Natural killer cell treated with Interleukin-12 subunit alpha and Interleukin-12 subunit beta and Interleukin-15 and Interleukin-18, amount 100 ng/mL, for 72 hours (primary cell): ENCODE data around the gene CAD. TPM values are rescaled to one million over a fixed set of nuclear protein-coding genes. Genes with fewer than 3 reads are reported as not detected.
"Not testable (repeated sequence)": the region's sequence is repeated elsewhere in the genome, so short reads cannot be mapped to it uniquely, and the experiment has no call there.

Experiments
- ATAC-seq, 2 donors: fragments of 150-1000 bp; cut with Tn5 transposase in 1 of 2; sonication (Bioruptor Pico), chemical (Tn5 transposase) in 1 of 2; 2 replicates each; pipeline ENCODE4 v1.10.0; 2021
- DNase-seq: peaks from one replicate; pipeline ENCODE4 v3.0.0; 2022; ENCODE audit warnings: low spot score
- H3K27ac Mint-ChIP-seq, 2 donors: 1 replicate in 1 of 2; 2 replicates in 1 of 2; pipeline ENCODE4 v1.8.0; 2022; ENCODE audit warnings: mixed read lengths in 2 of 2, mild to moderate bottlenecking in 1 of 2, moderate library complexity in 1 of 2
- H3K27me3 Mint-ChIP-seq, 2 donors: 1 replicate in 1 of 2; 2 replicates in 1 of 2; pipeline ENCODE4 v1.8.0; 2022; ENCODE audit warnings: mixed read lengths in 2 of 2
- H3K36me3 Mint-ChIP-seq: one replicate; pipeline ENCODE4 v1.8.0; 2022; ENCODE audit warnings: mixed read lengths
- H3K4me1 Mint-ChIP-seq, 2 donors: 1 replicate in 1 of 2; 2 replicates in 1 of 2; pipeline ENCODE4 v1.8.0; 2022; ENCODE audit warnings: low read depth in 2 of 2, mixed read lengths in 2 of 2, mild to moderate bottlenecking in 1 of 2
- H3K4me3 Mint-ChIP-seq: one replicate; pipeline ENCODE4 v1.8.0; 2022; ENCODE audit warnings: mixed read lengths
- H3K9me3 Mint-ChIP-seq: 2 replicates; pipeline ENCODE4 v1.8.0; 2022; ENCODE audit warnings: mixed read lengths
- total RNA-seq, 2 donors: library from RNA; stranded (reverse); gene quantifications; one replicate each; pipeline ENCODE4 v1.2.3, GENCODE V29; 2022

Gene CAD
- total RNA-seq, 2 donors from 2014 or later: 50.6 to 175 TPM

GRCh38 chr2:27262379-27263286 lies 45.5 kb downstream of the CAD start, which contains the start of gene SLC30A3:
Gene SLC30A3 (minus strand): TSS chr2:27263047. CDS start chr2:27262906, 141 bp downstream.
- H3K36me3 Mint-ChIP-seq: no peaks in the 10 kb centered on the region
- H3K4me1 Mint-ChIP-seq: peaks cover 18 to 22% of the 10 kb centered on the region in 2 donors
- peak; percentile 70 for DNase-seq
- H3K9me3 Mint-ChIP-seq: no peaks in the 10 kb centered on the region
- H3K27ac Mint-ChIP-seq: no peak within 1 kb of the TSS
- peak; percentile 68 to 87 for ATAC-seq
- peaks cover 43 to 48% of the 10 kb centered on the region in 2 donors for H3K27me3 Mint-ChIP-seq
- peak within 1 kb of the TSS; percentile 81 for H3K4me3 Mint-ChIP-seq

GRCh38 chr2:27263287-27264252 lies 46.4 kb downstream of the CAD start:
- ATAC-seq (no peak), DNase-seq (no peak)
- peaks cover 18 to 22% of the 10 kb centered on the region in 2 donors for H3K4me1 Mint-ChIP-seq
- no peak overlapping the region for H3K27ac Mint-ChIP-seq
- H3K9me3 Mint-ChIP-seq: no peaks in the 10 kb centered on the region
- peaks cover 39 to 44% of the 10 kb centered on the region in 2 donors for H3K27me3 Mint-ChIP-seq
- H3K4me3 Mint-ChIP-seq: peak overlapping the region; percentile 81
- H3K36me3 Mint-ChIP-seq: no peaks in the 10 kb centered on the region

GRCh38 chr2:27264253-27264752 lies 47.1 kb downstream of the CAD start:
- ATAC-seq: peak in 1 of 2 donors; percentile 31
- Mint-ChIP-seq H3K9me3 (no peaks in the 10 kb centered on the region), H3K27me3 (peaks cover 39 to 44% of the 10 kb centered on the region in 2 donors), H3K4me3 (peak overlapping the region; percentile 81), H3K4me1 (peaks cover 18 to 22% of the 10 kb centered on the region in 2 donors), H3K27ac (no peak overlapping the region), H3K36me3 (no peaks in the 10 kb centered on the region)
- DNase-seq: no peak

DNA sequence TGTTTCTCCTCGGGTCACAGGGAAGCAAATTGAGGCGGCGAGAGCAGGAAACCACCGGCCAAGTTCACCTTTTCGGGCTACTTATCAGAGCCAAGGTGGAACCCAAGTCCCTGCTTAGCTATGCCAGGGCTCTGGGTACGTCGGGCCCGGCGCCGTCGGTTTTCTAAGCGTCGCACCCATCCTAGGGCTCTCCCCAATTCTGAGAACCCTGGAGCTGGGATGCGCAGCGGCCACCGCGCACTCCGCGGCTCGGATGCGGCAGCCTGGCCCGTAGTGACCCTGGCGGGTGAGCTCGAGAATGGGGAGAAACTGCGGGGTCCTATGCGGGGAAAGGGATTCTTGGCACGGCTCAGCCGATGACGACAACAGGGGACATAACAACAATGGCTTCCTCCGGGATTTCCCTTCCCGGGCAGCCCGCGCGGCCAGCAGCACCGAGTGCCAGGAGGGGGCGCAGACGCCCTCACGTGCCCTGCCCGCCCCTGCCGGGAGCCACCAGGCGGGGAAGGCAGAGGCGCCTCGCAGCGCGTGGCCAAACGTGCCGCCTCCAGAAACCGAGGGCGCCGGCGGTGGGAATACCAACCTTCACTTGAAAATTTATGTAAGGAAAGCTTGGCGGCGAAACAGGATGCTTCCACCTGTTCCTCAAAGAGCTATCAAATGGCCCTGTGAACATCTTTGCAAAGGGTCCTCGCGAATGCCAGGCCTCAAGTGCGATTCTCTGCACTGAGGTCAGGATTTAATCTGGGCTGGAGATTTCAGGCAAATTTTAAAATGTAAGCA lies 47.8 kb downstream of the CAD start:
- ATAC-seq: peak; percentile 52 to 64
- peaks cover 38 to 41% of the 10 kb centered on the region in 2 donors for H3K27me3 Mint-ChIP-seq
- no peaks in the 10 kb centered on the region for H3K36me3 Mint-ChIP-seq
- peak; percentile 67 for DNase-seq
- H3K4me1 Mint-ChIP-seq: peaks cover 18 to 22% of the 10 kb centered on the region in 2 donors
- no peaks in the 10 kb centered on the region for H3K9me3 Mint-ChIP-seq
- peak overlapping the region; percentile 48 for H3K4me3 Mint-ChIP-seq
- H3K27ac Mint-ChIP-seq: no peak overlapping the region

DNA sequence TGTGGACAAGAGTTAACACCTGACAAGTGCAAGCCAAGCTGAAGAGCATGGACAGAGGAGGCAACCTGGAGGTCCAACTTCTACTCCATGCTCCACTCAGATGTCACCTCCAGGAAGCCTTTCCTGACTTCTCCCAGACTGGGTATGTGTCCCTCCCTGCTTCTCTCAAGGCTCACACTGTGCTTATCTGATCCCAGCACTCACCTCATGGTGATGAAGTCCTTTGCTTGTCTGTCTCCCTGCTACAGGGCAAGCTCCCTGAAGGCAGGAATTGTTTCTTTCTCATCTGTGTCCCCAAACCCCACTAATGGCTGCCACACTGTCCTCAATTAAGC lies 48.3 kb downstream of the CAD start:
- H3K4me1 Mint-ChIP-seq: peaks cover 18 to 22% of the 10 kb centered on the region in 2 donors
- peaks cover 32 to 36% of the 10 kb centered on the region in 2 donors for H3K27me3 Mint-ChIP-seq
- no peaks in the 10 kb centered on the region for H3K9me3 Mint-ChIP-seq
- no peak overlapping the region for H3K27ac Mint-ChIP-seq
- peak overlapping the region; percentile 48 for H3K4me3 Mint-ChIP-seq
- ATAC-seq (no peak), DNase-seq (peak; percentile 13)
- H3K36me3 Mint-ChIP-seq: no peaks in the 10 kb centered on the region

DNA sequence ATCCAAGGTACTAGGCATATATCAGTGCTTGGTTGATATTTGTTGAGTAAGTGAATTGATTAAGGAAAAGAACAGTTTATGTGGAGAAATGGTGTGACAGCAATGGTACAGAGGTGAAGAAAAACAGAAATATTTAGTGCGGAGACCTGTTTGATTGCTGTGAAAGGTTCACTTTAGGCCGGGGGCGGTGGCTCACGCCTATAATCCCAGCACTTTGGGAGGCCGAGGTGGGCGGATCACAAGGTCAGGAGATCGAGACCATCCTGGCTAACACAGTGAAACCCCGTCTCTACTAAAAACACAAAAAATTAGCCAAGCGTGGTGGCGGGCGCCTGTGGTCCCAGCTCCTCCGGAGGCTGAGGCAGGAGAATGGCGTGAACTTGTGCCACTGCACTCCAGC lies 51.1 kb downstream of the CAD start:
- ATAC-seq, H3K4me3 Mint-ChIP-seq, H3K9me3 Mint-ChIP-seq, H3K36me3 Mint-ChIP-seq, H3K27ac Mint-ChIP-seq, H3K4me1 Mint-ChIP-seq, DNase-seq: not testable (repeated sequence)
- H3K27me3 Mint-ChIP-seq: peaks cover 18 to 22% of the 10 kb centered on the region in 2 donors

GRCh38 chr2:27270131-27270530 lies 53.0 kb downstream of the CAD start:
- Mint-ChIP-seq H3K36me3 (no peaks in the 10 kb centered on the region), H3K27me3 (peaks cover 15 to 20% of the 10 kb centered on the region in 2 donors), H3K4me1 (no peaks in the 10 kb centered on the region), H3K9me3 (no peaks in the 10 kb centered on the region), H3K27ac (no peak overlapping the region), H3K4me3 (no peak overlapping the region)
- no peak for DNase-seq
- no peak for ATAC-seq

DNA sequence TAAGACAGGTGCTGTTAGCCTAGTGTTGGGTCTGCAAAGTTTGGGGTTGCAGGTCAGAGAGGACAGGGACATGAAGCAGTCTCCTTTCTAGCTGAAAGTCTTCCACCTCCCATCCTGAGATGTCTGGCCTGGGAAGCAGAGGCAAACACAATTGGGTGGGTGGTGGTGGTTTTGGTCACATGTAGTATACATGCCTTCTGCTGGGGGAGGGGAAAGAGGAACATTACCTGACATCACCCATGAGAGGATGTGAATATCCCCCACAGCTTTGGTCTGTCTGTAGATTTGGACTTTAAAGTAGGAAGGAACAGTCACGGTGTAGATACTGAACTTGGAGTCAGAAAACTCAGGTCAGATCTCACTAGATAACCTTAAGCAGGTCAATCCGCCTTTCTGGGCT lies 53.5 kb downstream of the CAD start:
- Mint-ChIP-seq H3K4me1 (no peaks in the 10 kb centered on the region), H3K4me3 (no peak overlapping the region), H3K9me3 (no peaks in the 10 kb centered on the region), H3K27me3 (peaks cover 12 to 20% of the 10 kb centered on the region in 2 donors), H3K36me3 (no peaks in the 10 kb centered on the region), H3K27ac (no peak overlapping the region)
- ATAC-seq (no peak), DNase-seq (no peak)

GRCh38 chr2:27271631-27272340 lies 54.6 kb downstream of the CAD start:
- Mint-ChIP-seq H3K4me1 (no peaks in the 10 kb centered on the region), H3K27ac (no peak overlapping the region), H3K27me3 (peaks cover 12 to 20% of the 10 kb centered on the region in 2 donors), H3K36me3 (no peaks in the 10 kb centered on the region), H3K4me3 (no peak overlapping the region), H3K9me3 (no peaks in the 10 kb centered on the region)
- ATAC-seq (no peak), DNase-seq (no peak)

GRCh38 chr2:27272537-27273522 lies 55.7 kb downstream of the CAD start:
- not testable (repeated sequence) for H3K27ac Mint-ChIP-seq, ATAC-seq, H3K4me3 Mint-ChIP-seq, H3K4me1 Mint-ChIP-seq, H3K36me3 Mint-ChIP-seq, H3K9me3 Mint-ChIP-seq
- H3K27me3 Mint-ChIP-seq: peaks cover 16 to 25% of the 10 kb centered on the region in 2 donors
- peak; percentile 26 for DNase-seq

DNA sequence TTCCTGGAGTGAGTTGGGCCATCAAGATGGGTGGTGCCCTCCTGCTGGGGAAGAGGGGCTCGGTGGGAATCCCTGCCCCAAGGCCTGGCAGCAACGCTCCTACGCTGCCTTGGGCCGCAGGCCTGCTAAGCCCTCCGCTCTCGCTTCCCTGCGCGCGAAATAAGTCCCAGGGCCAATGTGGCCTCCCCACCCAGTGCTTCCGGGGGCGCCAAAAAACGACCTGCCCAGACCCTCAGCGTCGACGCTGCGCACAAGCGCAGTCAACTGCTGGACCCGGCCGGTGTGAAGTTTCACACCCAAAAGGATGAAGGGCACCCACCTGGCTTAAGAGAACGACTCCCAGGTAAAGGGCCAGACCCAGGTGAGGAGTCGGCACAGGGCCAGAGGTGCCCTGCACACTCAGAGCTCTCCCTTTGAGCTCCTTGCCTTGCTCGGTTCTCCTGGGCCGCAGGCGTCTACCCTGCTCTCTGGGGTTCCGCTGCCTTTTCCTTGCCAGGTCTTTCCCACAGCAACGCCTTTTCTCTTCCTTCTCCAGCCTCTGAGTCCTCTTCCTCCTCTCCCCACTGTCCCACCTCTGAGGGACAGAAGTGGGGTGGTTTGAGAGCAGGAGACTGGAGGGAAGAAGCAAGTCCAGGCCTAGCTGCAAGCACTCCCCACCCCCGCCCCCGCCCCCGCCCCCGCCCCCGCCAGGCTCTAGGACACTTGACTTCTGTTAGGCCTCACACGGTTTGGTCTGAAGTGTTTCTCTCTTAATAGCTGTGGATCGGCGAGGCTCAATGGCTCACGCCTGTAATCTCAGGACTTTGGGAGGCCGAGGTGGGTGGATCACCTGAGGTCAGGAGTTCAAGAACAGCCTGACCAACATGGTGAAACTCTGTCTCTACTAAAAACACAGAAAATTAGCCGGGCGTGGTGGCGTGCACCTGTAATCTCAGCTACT lies 58.3 kb downstream of the CAD start, which contains the start of gene DNAJC5G:
DNAJC5G (plus strand) TSS at position 223 of the 940 bp plus-strand sequence. CDS start 1,296 bp downstream, outside the sequence.
- Mint-ChIP-seq H3K9me3 (no peaks in the 10 kb centered on the region), H3K27me3 (peaks cover 16 to 36% of the 10 kb centered on the region in 2 donors), H3K4me1 (peaks cover 3 to 5% of the 10 kb centered on the region in 2 donors), H3K4me3 (no peak within 1 kb of the TSS), H3K36me3 (no peaks in the 10 kb centered on the region), H3K27ac (no peak within 1 kb of the TSS)
- ATAC-seq (no peak), DNase-seq (peak; percentile 34)
